H1 (cell line): ENCODE measurements around the gene RGS3.

Source experiments
- BACH1 ChIP-seq: IDR thresholded peaks from 2 replicates; pipeline ENCODE4 v1.6.1; 2012; ENCODE audit warnings: low read length, improper control_type of control experiment
- BRCA1 ChIP-seq: IDR thresholded peaks from 2 replicates; pipeline ENCODE4 v1.6.1; 2012; ENCODE audit warnings: low read depth, low read length, improper control_type of control experiment
- FOSL1 ChIP-seq: IDR thresholded peaks from 2 replicates; pipeline ENCODE4 v1.6.1; 2011; ENCODE audit warnings: mild to moderate bottlenecking, low read depth, low read length, moderate library complexity; ENCODE audit not compliant: insufficient read depth
- PHF8 ChIP-seq: fragments of 200-600 bp; sonication (generic); conservative IDR thresholded peaks from 2 replicates; pipeline ENCODE4 v1.7.1; 2012; ENCODE audit warnings: low read depth, mild to moderate bottlenecking, inconsistent platforms, low read length, moderate library complexity
- POLR2A ChIP-seq, 2 experiments: IDR thresholded peaks; 1 replicate in 1 of 2; 2 replicates in 1 of 2; pipeline ENCODE4 v1.6.1; 2011; ENCODE audit warnings: low read depth in 2 of 2, low read length in 2 of 2, mild to moderate bottlenecking in 2 of 2; ENCODE audit errors: control extremely low read depth in 1 of 2
- RAD21 ChIP-seq, 2 experiments: IDR thresholded peaks in 1 of 2; conservative IDR thresholded peaks in 1 of 2; 2 replicates each; pipeline ENCODE4 v1.6.1; 2011; ENCODE audit warnings: low read depth in 2 of 2, low read length in 2 of 2, improper control_type of control experiment in 1 of 2, inconsistent platforms in 1 of 2, mild to moderate bottlenecking in 1 of 2, moderate library complexity in 1 of 2
- SP2 ChIP-seq: IDR thresholded peaks from 2 replicates; pipeline ENCODE4 v1.6.1; 2012; ENCODE audit warnings: mild to moderate bottlenecking, low read length, inconsistent platforms
- YY1 ChIP-seq: IDR thresholded peaks from 2 replicates; pipeline ENCODE4 v1.6.1; 2011; ENCODE audit warnings: low read depth, mild to moderate bottlenecking, low read length
- TF ChIP-seq, protein P1 (sequence below), 3 experiments: IDR thresholded peaks; 1 replicate in 2 of 3; 2 replicates in 1 of 3; pipeline versions ENCODE4 v1.5.1 to v1.6.1; 2011; ENCODE audit warnings: low read length in 3 of 3, mild to moderate bottlenecking in 3 of 3, inconsistent platforms in 2 of 3, low read depth in 1 of 3, moderate library complexity in 1 of 3; ENCODE audit not compliant: insufficient read depth in 1 of 3; ENCODE audit errors: control extremely low read depth in 1 of 3
- TF ChIP-seq, protein P2 (sequence below): IDR thresholded peaks from 2 replicates; pipeline ENCODE4 v1.6.1; 2012; ENCODE audit warnings: inconsistent platforms

DNA sequence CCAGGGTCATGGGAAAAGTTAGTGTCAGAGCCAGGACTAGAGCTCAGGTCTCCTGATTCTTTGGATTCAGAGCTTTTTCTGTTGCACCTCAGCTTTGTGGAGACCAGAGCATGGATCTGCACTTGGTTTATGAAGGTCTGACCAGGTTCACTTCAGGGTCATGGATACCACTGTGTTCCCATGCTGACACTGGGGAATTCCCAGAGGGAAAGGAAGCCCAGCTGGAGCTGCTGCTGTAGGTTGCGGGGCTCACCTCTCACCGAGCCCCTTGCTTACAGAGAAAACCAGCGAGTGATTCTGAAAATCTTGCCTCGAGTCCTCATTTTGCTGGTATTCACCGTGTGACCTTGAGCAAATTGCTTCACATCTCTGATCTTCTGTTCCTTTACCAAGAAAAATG lies 83.0 kb downstream of the RGS3 start:
- TF ChIP-seq YY1 (no peak), RAD21 (IDR thresholded peaks at IDR 0.05 in 1 of 2, conservative IDR thresholded peaks at IDR 0.05 in 1 of 2; ENCODE audit: low read depth in 2 of 2, low read length in 2 of 2) (no peak), PHF8 (no peak), BRCA1 (no peak), SP2 (no peak), POLR2A (IDR thresholded peaks at IDR 0.05; ENCODE audit: control extremely low read depth in 1 of 2, low read depth in 2 of 2, low read length in 2 of 2) (no peak), FOSL1 (no peak), BACH1 (no peak)
- TF ChIP-seq, protein P1, sequence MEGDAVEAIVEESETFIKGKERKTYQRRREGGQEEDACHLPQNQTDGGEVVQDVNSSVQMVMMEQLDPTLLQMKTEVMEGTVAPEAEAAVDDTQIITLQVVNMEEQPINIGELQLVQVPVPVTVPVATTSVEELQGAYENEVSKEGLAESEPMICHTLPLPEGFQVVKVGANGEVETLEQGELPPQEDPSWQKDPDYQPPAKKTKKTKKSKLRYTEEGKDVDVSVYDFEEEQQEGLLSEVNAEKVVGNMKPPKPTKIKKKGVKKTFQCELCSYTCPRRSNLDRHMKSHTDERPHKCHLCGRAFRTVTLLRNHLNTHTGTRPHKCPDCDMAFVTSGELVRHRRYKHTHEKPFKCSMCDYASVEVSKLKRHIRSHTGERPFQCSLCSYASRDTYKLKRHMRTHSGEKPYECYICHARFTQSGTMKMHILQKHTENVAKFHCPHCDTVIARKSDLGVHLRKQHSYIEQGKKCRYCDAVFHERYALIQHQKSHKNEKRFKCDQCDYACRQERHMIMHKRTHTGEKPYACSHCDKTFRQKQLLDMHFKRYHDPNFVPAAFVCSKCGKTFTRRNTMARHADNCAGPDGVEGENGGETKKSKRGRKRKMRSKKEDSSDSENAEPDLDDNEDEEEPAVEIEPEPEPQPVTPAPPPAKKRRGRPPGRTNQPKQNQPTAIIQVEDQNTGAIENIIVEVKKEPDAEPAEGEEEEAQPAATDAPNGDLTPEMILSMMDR (IDR thresholded peaks at IDR 0.05; ENCODE audit: control extremely low read depth in 1 of 3, insufficient read depth in 1 of 3, low read depth in 1 of 3, low read length in 3 of 3), result no peak
- TF ChIP-seq, protein P2, sequence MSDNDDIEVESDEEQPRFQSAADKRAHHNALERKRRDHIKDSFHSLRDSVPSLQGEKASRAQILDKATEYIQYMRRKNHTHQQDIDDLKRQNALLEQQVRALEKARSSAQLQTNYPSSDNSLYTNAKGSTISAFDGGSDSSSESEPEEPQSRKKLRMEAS, result no peak
